HepG2 (cell line): Measurements from ENCODE around the gene TEAD1. TPM values are rescaled to one million over a fixed set of nuclear protein-coding genes. Genes with fewer than 3 reads are reported as not detected.

Experiments
- ATAC-seq: fragments of 200-7000 bp; cut with Tn5 transposase; 3 replicates; pipeline ENCODE4 v1.9.1; 2020; ENCODE audit warnings: mild to moderate bottlenecking, moderate library complexity
- BruUV-seq: library from RNA; stranded (reverse); fragments of 400-500 nt; replicated peaks from 2 replicates; lab custom pipeline; 2021; lab: Mats Ljungman, UMichigan
- CTCF ChIA-PET: fragments of 300-600 bp; formaldehyde crosslinking; extraction: SDS; loops from one replicate; lab custom pipeline; 2021; ENCODE audit warnings: low total read pairs, inconsistent platforms, low intra/inter-chr PET ratio; lab: Yijun Ruan, JAX
- POLR2A ChIA-PET: fragments of 350-600 bp; sonication (Branson Sonifier 250); formaldehyde crosslinking; loops from one replicate; lab custom pipeline; 2020; ENCODE audit warnings: antibody characterized with exemption, inconsistent platforms; lab: Yijun Ruan, JAX
- DNase-seq: peaks from one replicate; pipeline ENCODE4 v3.0.0-alpha.2; 2015; ENCODE audit warnings: low spot score
- FAIRE-seq: peaks from 3 replicates; lab custom pipeline; 2011; peaks lifted over from hg19 to GRCh38; lab: Jason Lieb, UNC
- H2AFZ ChIP-seq: one replicate; pipeline ENCODE4 v1.6.1; 2011; ENCODE audit warnings: low read length, inconsistent platforms
- H3K27ac ChIP-seq: fragments of 300-600 bp; 3 replicates; pipeline ENCODE4 v1.8.0; 2011; ENCODE audit warnings: mixed run types, mild to moderate bottlenecking, mixed read lengths, low read length, inconsistent platforms; ENCODE audit not compliant: insufficient read depth; ENCODE audit errors: extremely low read length
- H3K27me3 ChIP-seq, 2 experiments: fragments of 200-600 bp in 1 of 2; 2 replicates in 1 of 2; 3 replicates in 1 of 2; pipeline versions ENCODE4 v1.6.0 to v1.8.0; 2011; ENCODE audit warnings: low read length in 2 of 2, mild to moderate bottlenecking in 2 of 2, moderate library complexity in 2 of 2, inconsistent platforms in 1 of 2; ENCODE audit not compliant: insufficient read depth in 2 of 2, control insufficient read depth in 1 of 2
- H3K36me3 ChIP-seq, 2 experiments: fragments of 200-600 bp in 1 of 2; replicated peaks in 1 of 2; 2 replicates in 1 of 2; 3 replicates in 1 of 2; pipeline versions ENCODE4 v1.5.1 to v1.8.0; 2011; ENCODE audit warnings: low read length in 2 of 2, inconsistent platforms in 1 of 2; ENCODE audit not compliant: insufficient read depth in 2 of 2, control insufficient read depth in 1 of 2
- H3K4me1 ChIP-seq: 2 replicates; pipeline ENCODE4 v1.5.1; 2012; ENCODE audit warnings: low read length, inconsistent platforms; ENCODE audit not compliant: insufficient read depth
- H3K4me2 ChIP-seq: 2 replicates; pipeline ENCODE4 v1.6.0; 2011; ENCODE audit warnings: low read depth, low read length, inconsistent platforms
- H3K4me3 ChIP-seq, 3 experiments: fragments of 200-600 bp in 1 of 3; sonication (generic), shearing (Covaris generic) in 1 of 3; replicated peaks in 1 of 3; 2 replicates each; pipeline ENCODE4 v1.5.1; 2011 to 2016; ENCODE audit warnings: low read length in 3 of 3, inconsistent platforms in 2 of 3, low read depth in 2 of 3, mild to moderate bottlenecking in 2 of 3, control low read depth in 1 of 3, mixed read lengths in 1 of 3; ENCODE audit not compliant: insufficient read depth in 1 of 3
- H3K79me2 ChIP-seq: one replicate; pipeline ENCODE4 v1.6.1; 2011; ENCODE audit warnings: low read length, inconsistent platforms; ENCODE audit not compliant: insufficient read depth
- H3K9ac ChIP-seq: 2 replicates; pipeline ENCODE4 v1.6.0; 2011; ENCODE audit warnings: mild to moderate bottlenecking, low read depth, low read length, inconsistent platforms; ENCODE audit not compliant: insufficient read depth
- H3K9me3 ChIP-seq: 2 replicates; pipeline ENCODE4 v1.5.1; 2012; ENCODE audit warnings: mild to moderate bottlenecking, low read length
- H4K20me1 ChIP-seq: 2 replicates; pipeline ENCODE4 v1.6.0; 2011; ENCODE audit warnings: inconsistent platforms, mild to moderate bottlenecking, low read length, moderate library complexity; ENCODE audit not compliant: insufficient read depth
- HOXA5 ChIP-seq: sonication (generic); formaldehyde crosslinking; IDR thresholded peaks from 2 replicates; pipeline ENCODE4 v1.4.0; 2020; ENCODE audit warnings: missing genetic modification reagents
- IRX3 ChIP-seq: sonication (generic); formaldehyde crosslinking; IDR thresholded peaks from 2 replicates; pipeline ENCODE4 v1.8.1; 2023; ENCODE audit warnings: mild to moderate bottlenecking, low read depth, missing genetic modification reagents, borderline replicate concordance
- KLF16 ChIP-seq, 2 experiments: sonication (generic) in 1 of 2; formaldehyde crosslinking in 1 of 2; IDR thresholded peaks; 2 replicates each; pipeline versions ENCODE4 v1.6.1 to v1.8.0; 2016 to 2023; ENCODE audit warnings: missing genetic modification reagents in 2 of 2, missing compliant biosample characterization in 1 of 2
- KMT2B ChIP-seq: IDR thresholded peaks from 2 replicates; pipeline ENCODE4 v1.6.1; 2016; ENCODE audit warnings: missing genetic modification reagents, missing compliant biosample characterization
- NR2C2 ChIP-seq: sonication (generic); formaldehyde crosslinking; IDR thresholded peaks from 2 replicates; pipeline ENCODE4 v1.4.0; 2020; ENCODE audit warnings: missing genetic modification reagents, mild to moderate bottlenecking, moderate library complexity, borderline replicate concordance
- PHF5A ChIP-seq: IDR thresholded peaks from one replicate; pipeline ENCODE4 v1.6.1; 2018; ENCODE audit warnings: low read depth, missing genetic modification reagents; ENCODE audit not compliant: unreplicated experiment
- POLR2AphosphoS2 ChIP-seq: IDR thresholded peaks from 2 replicates; pipeline ENCODE4 v1.6.1; 2011; ENCODE audit warnings: low read depth, low read length, improper control_type of control experiment
- RFXANK ChIP-seq: IDR thresholded peaks from 2 replicates; pipeline ENCODE4 v1.6.1; 2016
- SMAD1 ChIP-seq: sonication (generic); formaldehyde crosslinking; IDR thresholded peaks from 2 replicates; pipeline ENCODE4 v1.4.0; 2020; ENCODE audit warnings: missing genetic modification reagents, low read depth, mild to moderate bottlenecking, borderline replicate concordance
- ZNF326 ChIP-seq: sonication (generic); formaldehyde crosslinking; IDR thresholded peaks from 2 replicates; pipeline ENCODE4 v1.4.0; 2020; ENCODE audit warnings: missing genetic modification reagents, borderline replicate concordance
- ZNF564 ChIP-seq: sonication (generic); formaldehyde crosslinking; IDR thresholded peaks from 2 replicates; pipeline ENCODE4 v1.8.1; 2023; ENCODE audit warnings: mild to moderate bottlenecking, missing genetic modification reagents
- ZSCAN9 ChIP-seq: IDR thresholded peaks from 2 replicates; pipeline ENCODE4 v1.6.1; 2016; ENCODE audit warnings: borderline replicate concordance
- WGBS: methylation state at CpG from one replicate; pipeline ENCODE4 v1.1.6; 2017; ENCODE audit warnings: low lambda C conversion rate; 5-methylcytosine and 5-hydroxymethylcytosine counted together
- in situ Hi-C: cut with HindIII; loops from 2 replicates; pipeline ENCODE4 v1.10.0; 2017; ENCODE audit warnings: low pct_unique_long_range_greater_than_20kb; ENCODE audit not compliant: extremely low pct_ligation_motif_present
- intact Hi-C: fragments of 100-400 bp; cut with micrococcal nuclease; formaldehyde crosslinking; loops from one replicate; pipeline ENCODE4 v1.10.0; 2022; ENCODE audit not compliant: unreplicated experiment
- polyA plus RNA-seq, 8 experiments: library from polyadenylated mRNA; depleted of rRNA in 3 of 8; stranded (reverse) in 7 of 8; unstranded in 1 of 8; fragments of >200 nt; fragmentation: Illumina TruSeq in 4 of 8; extraction: Trizol in 4 of 8; gene quantifications; 2 replicates each; pipeline versions ENCODE4 v1.2.1 to v1.2.3, GENCODE V29; 2011 to 2016; ENCODE audit warnings: low read depth in 4 of 8, missing spikeins in 1 of 8, mixed read lengths in 1 of 8; ENCODE audit not compliant: insufficient read depth in 1 of 8
- total RNA-seq, 5 experiments: library from RNA; depleted of rRNA; stranded (reverse); fragments of >200 nt; fragmentation: Illumina TruSeq; extraction: Trizol; gene quantifications; 2 replicates each; pipeline ENCODE4 v1.2.3, GENCODE V29; 2016; ENCODE audit warnings: low read depth in 1 of 5
- TF ChIP-seq, protein P1 (sequence below): IDR thresholded peaks from 2 replicates; pipeline ENCODE4 v1.6.1; 2016; ENCODE audit warnings: low read depth, borderline replicate concordance
- TF ChIP-seq, protein P2 (sequence below): sonication (generic); formaldehyde crosslinking; IDR thresholded peaks from 2 replicates; pipeline ENCODE4 v1.5.0; 2020; ENCODE audit warnings: missing genetic modification reagents
- TF ChIP-seq, protein P3 (sequence below): sonication (generic); formaldehyde crosslinking; IDR thresholded peaks from 2 replicates; pipeline ENCODE4 v1.4.0; 2020; ENCODE audit warnings: low read depth, mild to moderate bottlenecking, missing genetic modification reagents

The TEAD1 gene
- total and polyA plus RNA-seq, 2 of the 13 experiments (the other 11 are each of a cell fraction or from before 2014, with no cell fraction given), result 20.1 to 30.5 TPM

DNA sequence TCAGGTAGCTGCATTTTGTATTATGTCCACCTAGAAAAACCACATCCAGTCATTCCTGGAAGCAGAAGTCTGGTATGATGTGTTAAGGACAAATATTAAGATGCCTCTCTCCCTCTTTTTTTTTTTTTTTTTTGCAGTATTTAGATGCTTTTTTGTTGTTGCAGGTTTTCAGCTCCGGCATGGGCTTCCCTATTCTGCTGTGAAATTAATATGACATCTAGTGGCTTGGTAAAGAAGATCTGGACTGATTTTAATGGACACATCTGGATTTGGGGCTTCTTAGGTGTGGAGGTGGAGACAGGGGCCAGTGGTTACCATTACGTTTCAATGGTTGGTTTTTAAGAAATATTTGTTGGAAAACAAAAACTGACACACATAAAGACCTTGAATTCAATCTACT is 287.4 kb downstream of the TEAD1 start (continued):
- no peak for TF ChIP-seq HOXA5 (CRISPR knock-in tag)

DNA sequence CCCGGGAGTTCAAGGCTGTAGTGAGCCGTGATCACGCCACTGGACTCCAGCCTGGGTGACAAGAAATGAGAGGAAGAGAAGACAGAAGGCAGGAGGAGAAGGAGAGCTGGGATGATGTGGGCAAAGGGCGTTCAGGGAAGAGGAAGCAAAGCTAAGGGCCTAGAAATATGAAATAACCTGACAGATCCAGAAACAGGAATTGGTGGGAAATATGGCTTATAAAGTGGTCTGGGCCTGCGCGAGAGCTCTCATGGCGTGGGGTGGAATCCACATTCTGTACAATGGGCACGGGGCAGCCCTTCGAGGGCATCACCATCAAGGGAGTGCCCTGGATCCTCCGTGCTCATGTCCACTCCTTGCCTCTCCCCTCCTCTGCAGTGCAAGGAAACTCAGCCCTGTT is 288.1 kb downstream of the TEAD1 start:
- 40% methylated on average over 9 of the region's 10 CpGs for WGBS
- Histone ChIP-seq H3K27me3 (peaks cover 0 to 5% of the 10 kb centered on the region in 2 experiments; a peak in 1 of 5 replicates), H3K9ac (no peak overlapping the region), H2AFZ (no peak overlapping the region), H3K27ac (no peak overlapping the region), H3K79me2 (no peaks in the 10 kb centered on the region), H3K4me1 (0 out of 2 replicates have a peak, but pooled peaks cover 10% of the 10 kb centered on the region), H3K36me3 (no peaks in the 10 kb centered on the region), H3K9me3 (no peaks in the 10 kb centered on the region), H3K4me2 (no peak overlapping the region), H3K4me3 (no peak overlapping the region), H4K20me1 (no peaks in the 10 kb centered on the region)
- no peak for DNase-seq
- intact Hi-C loops, result no loop called here
- POLR2A ChIA-PET, result no interaction called here
- in situ Hi-C loops, result loop anchor here (10.0 kb wide), 2 partner anchors 222 to 382 kb away; no protein-coding TSS in a partner anchor
- FAIRE-seq, result no peak
- CTCF ChIA-PET, result interaction anchor here (3.6 kb wide), 1 partner anchor 191 kb away, joined by 36 read pairs; no protein-coding TSS in a partner anchor
- no TSS peak for BruUV-seq
- no peak for TF ChIP-seq POLR2AphosphoS2
- no peak for ATAC-seq

DNA sequence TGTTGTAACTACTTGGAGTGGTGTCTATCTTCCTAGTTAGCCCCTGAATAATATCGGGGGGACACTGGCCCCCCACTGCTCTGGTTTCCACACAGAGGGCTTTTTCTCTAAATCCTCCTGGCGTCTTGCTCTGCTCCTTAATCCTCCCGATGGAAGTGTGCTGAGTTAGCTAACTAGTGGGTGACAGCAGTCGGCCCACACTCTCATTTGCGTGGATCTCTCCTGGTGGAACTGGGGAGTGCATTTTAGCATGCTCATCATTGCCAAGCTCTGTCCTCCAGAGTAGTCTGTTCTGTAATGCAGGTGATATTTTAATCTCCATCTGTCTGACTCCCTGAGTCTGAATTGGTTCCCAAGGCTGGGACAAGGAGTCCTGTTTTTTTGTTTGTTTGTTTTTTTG is 288.8 kb downstream of the TEAD1 start:
- no peak for ATAC-seq
- Histone ChIP-seq H3K4me3 (no peak overlapping the region), H3K9me3 (no peaks in the 10 kb centered on the region), H3K27ac (no peak overlapping the region), H3K79me2 (no peaks in the 10 kb centered on the region), H3K4me1 (0 out of 2 replicates have a peak, but pooled peaks cover 10% of the 10 kb centered on the region), H3K36me3 (no peaks in the 10 kb centered on the region), H3K4me2 (no peak overlapping the region), H3K9ac (no peak overlapping the region), H4K20me1 (no peaks in the 10 kb centered on the region), H2AFZ (no peak overlapping the region), H3K27me3 (peaks cover 0 to 5% of the 10 kb centered on the region in 2 experiments; a peak in 1 of 5 replicates)
- no TSS peak for BruUV-seq
- no peak for FAIRE-seq
- intact Hi-C loops (no loop called here), in situ Hi-C loops (loop anchor here (10.0 kb wide), 2 partner anchors 222 to 382 kb away; no protein-coding TSS in a partner anchor)
- POLR2A ChIA-PET, result no interaction called here
- WGBS, result 39% methylated on average over 5 of the region's 5 CpGs
- DNase-seq, result no peak
- CTCF ChIA-PET, result interaction anchor here (1.8 to 3.6 kb wide), 3 partner anchors 152 to 220 kb away, joined by 11 to 42 read pairs (median 36); no protein-coding TSS in a partner anchor
- TF ChIP-seq PHF5A (no peak), KLF16 (CRISPR knock-in tag; IDR thresholded peaks at IDR 0.05) (no peak), RFXANK (CRISPR knock-in tag) (no peak), IRX3 (CRISPR knock-in tag) (no peak), SMAD1 (CRISPR knock-in tag) (no peak), NR2C2 (CRISPR knock-in tag) (no peak), KMT2B (CRISPR knock-in tag) (no peak), ZSCAN9 (CRISPR knock-in tag) (no peak), ZNF326 (CRISPR knock-in tag) (no peak), ZNF564 (no peak)
- TF ChIP-seq, protein P1, sequence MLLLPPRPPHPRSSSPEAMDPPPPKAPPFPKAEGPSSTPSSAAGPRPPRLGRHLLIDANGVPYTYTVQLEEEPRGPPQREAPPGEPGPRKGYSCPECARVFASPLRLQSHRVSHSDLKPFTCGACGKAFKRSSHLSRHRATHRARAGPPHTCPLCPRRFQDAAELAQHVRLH (CRISPR knock-in tag), result no peak
- TF ChIP-seq, protein P2, sequence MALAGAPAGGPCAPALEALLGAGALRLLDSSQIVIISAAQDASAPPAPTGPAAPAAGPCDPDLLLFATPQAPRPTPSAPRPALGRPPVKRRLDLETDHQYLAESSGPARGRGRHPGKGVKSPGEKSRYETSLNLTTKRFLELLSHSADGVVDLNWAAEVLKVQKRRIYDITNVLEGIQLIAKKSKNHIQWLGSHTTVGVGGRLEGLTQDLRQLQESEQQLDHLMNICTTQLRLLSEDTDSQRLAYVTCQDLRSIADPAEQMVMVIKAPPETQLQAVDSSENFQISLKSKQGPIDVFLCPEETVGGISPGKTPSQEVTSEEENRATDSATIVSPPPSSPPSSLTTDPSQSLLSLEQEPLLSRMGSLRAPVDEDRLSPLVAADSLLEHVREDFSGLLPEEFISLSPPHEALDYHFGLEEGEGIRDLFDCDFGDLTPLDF (CRISPR knock-in tag), result no peak
- TF ChIP-seq, protein P3, sequence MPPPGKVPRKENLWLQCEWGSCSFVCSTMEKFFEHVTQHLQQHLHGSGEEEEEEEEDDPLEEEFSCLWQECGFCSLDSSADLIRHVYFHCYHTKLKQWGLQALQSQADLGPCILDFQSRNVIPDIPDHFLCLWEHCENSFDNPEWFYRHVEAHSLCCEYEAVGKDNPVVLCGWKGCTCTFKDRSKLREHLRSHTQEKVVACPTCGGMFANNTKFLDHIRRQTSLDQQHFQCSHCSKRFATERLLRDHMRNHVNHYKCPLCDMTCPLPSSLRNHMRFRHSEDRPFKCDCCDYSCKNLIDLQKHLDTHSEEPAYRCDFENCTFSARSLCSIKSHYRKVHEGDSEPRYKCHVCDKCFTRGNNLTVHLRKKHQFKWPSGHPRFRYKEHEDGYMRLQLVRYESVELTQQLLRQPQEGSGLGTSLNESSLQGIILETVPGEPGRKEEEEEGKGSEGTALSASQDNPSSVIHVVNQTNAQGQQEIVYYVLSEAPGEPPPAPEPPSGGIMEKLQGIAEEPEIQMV (CRISPR knock-in tag), result no peak
